HG03457 (cell line): ENCODE results near the gene CYTH1.
"Not testable (repeated sequence)": the region's sequence is repeated elsewhere in the genome, so short reads cannot be mapped to it uniquely, and the experiment has no call there.

ENCODE experiments used
- ATAC-seq: cut with Tn5 transposase; IDR thresholded peaks from one replicate; pipeline ENCODE4 v1.9.1; 2021; ENCODE audit warnings: moderate number of reproducible peaks; ENCODE audit not compliant: unreplicated experiment

Gene CYTH1

GRCh38 chr17:78789149-78789662, 7.1 kb upstream of the CYTH1 start:
- ATAC-seq: no peak

- no peak for ATAC-seq
Measured at GRCh38 chr17:78788451-78788850, 6.4 kb upstream of the CYTH1 start.

- ATAC-seq: no peak
Measured at GRCh38 chr17:78787444-78787843, 5.4 kb upstream of the CYTH1 start.

GRCh38 chr17:78785663-78786057, 3.6 kb upstream of the CYTH1 start:
- no peak for ATAC-seq

GRCh38 chr17:78785011-78785662, 3.1 kb upstream of the CYTH1 start:
- no peak for ATAC-seq

- no peak for ATAC-seq
Measured at GRCh38 chr17:78784352-78784751, 2.3 kb upstream of the CYTH1 start.

GRCh38 chr17:78783711-78784324, 1.7 kb upstream of the CYTH1 start:
- ATAC-seq: no peak

- no peak for ATAC-seq
Measured at GRCh38 chr17:78781104-78781892, 775 bp downstream of the CYTH1 start.

GRCh38 chr17:78780335-78780734, 1.7 kb downstream of the CYTH1 start:
- no peak for ATAC-seq

GRCh38 chr17:78779850-78780249, 2.2 kb downstream of the CYTH1 start:
- no peak for ATAC-seq

- not testable (repeated sequence) for ATAC-seq
Measured at GRCh38 chr17:78779286-78779651, 2.8 kb downstream of the CYTH1 start.

GRCh38 chr17:78777881-78778280, 4.2 kb downstream of the CYTH1 start:
- ATAC-seq: no peak

- ATAC-seq: no peak
Measured at GRCh38 chr17:78774956-78775571, 7.0 kb downstream of the CYTH1 start.

GRCh38 chr17:78774453-78774852, 7.6 kb downstream of the CYTH1 start:
- no peak for ATAC-seq

- ATAC-seq: no peak
Measured at GRCh38 chr17:78771758-78772382, 10.2 kb downstream of the CYTH1 start.

- no peak for ATAC-seq
Measured at GRCh38 chr17:78769196-78769773, 12.8 kb downstream of the CYTH1 start.

- ATAC-seq: no peak
Measured at GRCh38 chr17:78767806-78768205, 14.3 kb downstream of the CYTH1 start.

- ATAC-seq: no peak
Measured at GRCh38 chr17:78766743-78767294, 15.3 kb downstream of the CYTH1 start.

GRCh38 chr17:78766225-78766624, 15.8 kb downstream of the CYTH1 start:
- ATAC-seq: no peak

- no peak for ATAC-seq
Measured at GRCh38 chr17:78765821-78766220, 16.3 kb downstream of the CYTH1 start.
